Measurements from ENCODE around the gene EVPLL. TPM values are rescaled to one million over a fixed set of nuclear protein-coding genes. Genes with fewer than 3 reads are reported as not detected.
"Not testable (repeated sequence)": the region's sequence is repeated elsewhere in the genome, so short reads cannot be mapped to it uniquely, and the experiment has no call there.

Gene EVPLL
- total RNA-seq, 1 experiment from 2014 or later, result not detected

- in situ Hi-C loops (cut with HindIII; ENCODE audit: low pct_unique_long_range_greater_than_20kb, low sequenced_read_pairs), result not testable (repeated sequence)
- DNase-seq (ENCODE audit: low read depth), result peak; percentile 38
Observed at GRCh38 chr17:18409321-18409720, 31.7 kb downstream of the EVPLL start.

- peak; percentile 19 for DNase-seq (ENCODE audit: low read depth)
- in situ Hi-C loops (cut with HindIII; ENCODE audit: low pct_unique_long_range_greater_than_20kb, low sequenced_read_pairs), result not testable (repeated sequence)
Observed at GRCh38 chr17:18410736-18411135, 33.2 kb downstream of the EVPLL start.

GRCh38 chr17:18411377-18411864 lies 33.8 kb downstream of the EVPLL start:
- DNase-seq (ENCODE audit: low read depth), result peak; percentile 74
- in situ Hi-C loops (cut with HindIII; ENCODE audit: low pct_unique_long_range_greater_than_20kb, low sequenced_read_pairs), result not testable (repeated sequence)

GRCh38 chr17:18412001-18412538 lies 34.5 kb downstream of the EVPLL start:
- DNase-seq (ENCODE audit: low read depth); in situ Hi-C loops (cut with HindIII; ENCODE audit: low pct_unique_long_range_greater_than_20kb, low sequenced_read_pairs): not testable (repeated sequence)

- in situ Hi-C loops (cut with HindIII; ENCODE audit: low pct_unique_long_range_greater_than_20kb, low sequenced_read_pairs); DNase-seq (ENCODE audit: low read depth): not testable (repeated sequence)
Observed at GRCh38 chr17:18421521-18421920, 43.9 kb downstream of the EVPLL start.

- DNase-seq (ENCODE audit: low read depth); in situ Hi-C loops (cut with HindIII; ENCODE audit: low pct_unique_long_range_greater_than_20kb, low sequenced_read_pairs): not testable (repeated sequence)
Observed at GRCh38 chr17:18422464-18422863, 44.9 kb downstream of the EVPLL start.

- in situ Hi-C loops (cut with HindIII; ENCODE audit: low pct_unique_long_range_greater_than_20kb, low sequenced_read_pairs); DNase-seq (ENCODE audit: low read depth): not testable (repeated sequence)
Observed at GRCh38 chr17:18423015-18423414, 45.4 kb downstream of the EVPLL start.

- DNase-seq (ENCODE audit: low read depth); in situ Hi-C loops (cut with HindIII; ENCODE audit: low pct_unique_long_range_greater_than_20kb, low sequenced_read_pairs): not testable (repeated sequence)
Observed at GRCh38 chr17:18425593-18425992, 48.0 kb downstream of the EVPLL start.

- in situ Hi-C loops (cut with HindIII; ENCODE audit: low pct_unique_long_range_greater_than_20kb, low sequenced_read_pairs); DNase-seq (ENCODE audit: low read depth): not testable (repeated sequence)
Observed at GRCh38 chr17:18426639-18427038, 49.1 kb downstream of the EVPLL start.

GRCh38 chr17:18432206-18432605 lies 54.6 kb downstream of the EVPLL start:
- DNase-seq (ENCODE audit: low read depth); in situ Hi-C loops (cut with HindIII; ENCODE audit: low pct_unique_long_range_greater_than_20kb, low sequenced_read_pairs): not testable (repeated sequence)

Other genes with a start within 250 kb of the EVPLL start
- 43.2 and 55.3 TPM in 2 replicates for gene ALKBH5, start 193.9 kb upstream of the EVPLL start, total RNA-seq (2014; rRNA removed; shearing (Covaris generic); ENCODE audit: low replicate concordance)
- gene LLGL1, start 152.1 kb upstream of the EVPLL start, total RNA-seq (2014; rRNA removed; shearing (Covaris generic); ENCODE audit: low replicate concordance), result 18.1 and 21.4 TPM in 2 replicates
- 313 and 353 TPM in 2 replicates for gene FLII, start 119.0 kb upstream of the EVPLL start, total RNA-seq (2014; rRNA removed; shearing (Covaris generic); ENCODE audit: low replicate concordance)
- gene MIEF2, start 117.1 kb upstream of the EVPLL start, total RNA-seq (2014; rRNA removed; shearing (Covaris generic); ENCODE audit: low replicate concordance), result 24.6 and 28.4 TPM in 2 replicates
- 11.9 and 15.9 TPM in 2 replicates for gene TOP3A, start 62.8 kb upstream of the EVPLL start, total RNA-seq (2014; rRNA removed; shearing (Covaris generic); ENCODE audit: low replicate concordance)
- gene SMCR8, start 62.5 kb upstream of the EVPLL start, total RNA-seq (2014; rRNA removed; shearing (Covaris generic); ENCODE audit: low replicate concordance), result 7.0 and 9.7 TPM in 2 replicates
- gene SHMT1, start 14.2 kb upstream of the EVPLL start, total RNA-seq (2014; rRNA removed; shearing (Covaris generic); ENCODE audit: low replicate concordance), result 83.3 and 108 TPM in 2 replicates
- not detected in 2 replicates for gene LGALS9C, start 99.0 kb downstream of the EVPLL start, total RNA-seq (2014; rRNA removed; shearing (Covaris generic); ENCODE audit: low replicate concordance)

Data from Caki2 (cell line).